ENCODE data around the gene BRINP3.

The BRINP3 gene

DNA sequence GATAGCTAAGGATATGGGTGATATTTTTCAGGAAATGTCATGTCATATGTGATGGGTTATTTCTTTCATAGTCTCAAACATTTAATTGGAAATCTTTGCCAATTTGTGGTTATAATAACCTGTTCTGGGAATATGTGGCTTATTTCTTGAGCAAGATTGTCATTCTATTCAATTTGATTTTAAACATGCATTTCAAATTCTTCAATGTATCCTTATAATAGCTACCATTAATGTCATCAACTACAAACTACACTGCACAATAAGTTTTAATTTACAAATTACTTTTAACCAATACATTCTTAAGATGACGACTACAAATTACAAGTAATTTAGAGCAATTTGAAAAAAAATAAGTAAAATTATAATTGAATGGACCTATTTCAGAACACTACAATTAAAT lies 164.9 kb downstream of the BRINP3 start:
- no peak for DNase-seq

DNA sequence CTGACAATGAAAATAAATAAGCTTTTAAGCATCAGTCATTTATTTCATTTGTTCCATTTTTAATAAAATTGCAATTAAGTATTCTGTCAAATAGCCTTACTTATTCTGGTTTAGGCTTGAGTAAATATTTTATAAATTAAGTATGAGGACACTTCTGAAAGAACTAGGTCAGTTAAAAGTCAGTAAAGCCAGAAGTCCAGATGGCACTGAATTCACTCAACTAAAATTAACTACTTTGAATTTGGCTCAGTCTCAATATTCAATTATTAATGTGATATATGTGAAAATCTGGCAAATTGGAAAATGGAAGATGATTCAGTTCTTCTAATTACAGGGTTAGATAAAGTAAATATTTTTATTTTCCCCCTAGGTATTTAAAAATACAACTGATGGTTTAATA lies 174.2 kb downstream of the BRINP3 start:
- DNase-seq = no peak

DNA sequence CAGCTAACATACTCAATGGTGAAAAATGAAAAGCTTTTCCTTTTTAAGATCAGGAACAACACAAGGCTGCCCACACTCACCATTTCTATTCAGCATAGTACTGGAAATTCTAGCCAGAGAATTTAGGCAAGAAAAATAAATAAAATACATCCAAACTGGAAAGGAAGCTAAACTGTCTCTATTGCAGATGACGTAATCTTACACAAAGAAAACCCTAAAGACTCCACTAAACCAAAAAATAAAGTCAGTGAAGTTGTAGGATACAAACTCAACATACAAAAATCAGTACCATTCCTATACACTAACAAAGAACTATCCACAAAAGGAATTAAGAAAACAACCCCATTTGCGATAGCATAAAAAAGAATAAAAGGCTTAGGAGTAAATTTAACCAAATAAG lies 181.2 kb downstream of the BRINP3 start:
- no peak for DNase-seq

DNA sequence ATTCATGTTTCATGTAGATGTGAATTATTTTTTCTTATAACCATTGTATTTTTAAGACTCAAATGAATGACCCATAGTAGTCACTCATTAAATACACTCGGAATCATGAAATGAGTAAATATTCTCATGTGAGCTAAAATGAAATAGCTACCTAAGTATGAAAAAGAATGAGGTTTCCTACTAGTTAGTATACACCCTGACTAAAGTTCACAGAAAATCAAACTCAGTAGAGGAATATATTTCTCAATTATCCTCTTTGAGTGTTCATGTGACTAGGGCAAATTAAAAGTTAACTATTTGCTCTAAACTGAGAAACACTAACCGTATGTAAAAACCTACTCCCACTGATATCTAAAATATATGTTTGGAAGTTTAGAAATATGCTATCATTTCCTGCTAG lies 187.8 kb downstream of the BRINP3 start:
- DNase-seq = no peak

DNA sequence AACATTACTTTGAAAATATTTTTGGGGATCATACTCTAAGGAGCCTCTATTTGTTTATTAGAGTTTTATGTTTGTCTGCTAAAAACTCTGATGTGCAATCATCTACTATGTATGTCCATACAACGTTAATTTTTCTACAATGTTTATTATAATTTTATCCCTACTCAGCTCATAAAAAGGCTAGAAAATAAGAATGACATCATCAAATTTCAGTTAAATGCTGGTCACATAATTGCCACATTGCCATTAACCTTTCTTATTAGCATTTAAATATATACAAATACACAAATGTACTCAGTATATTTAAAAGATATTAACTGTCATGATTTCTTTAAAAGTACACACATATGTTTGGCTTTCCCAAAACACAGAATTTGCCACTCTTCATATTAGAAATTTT lies 191.6 kb downstream of the BRINP3 start:
- no peak for DNase-seq

DNA sequence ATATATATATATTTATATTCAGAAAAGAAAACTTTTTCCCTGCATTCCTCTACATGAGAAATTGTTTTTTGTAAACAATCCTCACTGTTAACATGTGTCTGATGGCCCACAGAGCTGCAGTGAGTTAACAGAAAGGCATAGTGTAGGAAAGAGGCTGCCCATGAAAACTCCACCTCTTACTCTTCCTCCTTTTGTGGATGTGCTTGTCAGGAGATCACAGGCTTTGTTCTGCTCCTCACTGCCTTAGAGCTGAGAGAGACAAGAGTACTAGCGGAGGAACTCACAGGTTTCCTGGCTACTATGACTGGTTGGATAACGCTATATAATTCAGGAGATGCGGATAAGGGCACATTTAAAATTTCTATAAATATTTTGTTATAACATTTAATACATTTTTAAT lies 200.6 kb downstream of the BRINP3 start:
- no peak for DNase-seq

DNA sequence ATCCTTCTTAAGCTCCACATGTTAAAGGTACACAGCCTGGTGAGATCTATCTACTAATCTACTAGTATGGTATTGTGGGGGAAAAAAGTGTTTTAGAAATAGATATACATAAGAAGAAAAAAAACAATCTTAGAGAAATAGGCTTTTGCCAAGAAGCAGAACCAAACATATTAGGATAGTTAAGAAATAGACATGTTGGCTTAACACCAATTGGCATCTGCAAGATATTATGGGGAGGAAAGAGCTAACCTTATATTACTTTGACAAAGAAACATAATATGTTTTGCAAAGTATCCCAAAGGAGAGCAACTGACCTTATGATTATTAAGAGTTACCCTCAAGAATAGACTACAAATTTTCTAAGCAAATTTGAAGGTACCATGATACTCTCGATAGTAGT lies 202.9 kb downstream of the BRINP3 start:
- no peak for DNase-seq

DNA sequence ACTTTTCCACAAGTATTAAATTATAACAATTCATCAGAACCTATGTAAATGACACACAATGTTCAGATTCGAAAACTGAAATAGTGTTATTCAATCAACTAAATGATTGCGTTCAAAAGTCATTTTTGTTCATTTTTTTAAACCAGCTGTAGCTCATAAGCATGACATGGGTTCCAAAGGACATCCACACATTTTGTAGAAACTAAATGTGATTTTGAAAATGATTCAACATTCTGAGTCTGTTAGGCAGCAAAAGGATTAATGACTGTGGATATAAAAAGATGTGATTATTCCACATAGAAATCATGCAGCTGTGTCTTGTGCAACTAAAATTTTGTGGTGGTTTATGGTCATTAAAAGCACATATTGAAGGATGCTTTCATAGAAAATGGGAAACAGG lies 204.5 kb downstream of the BRINP3 start:
- DNase-seq = no peak

DNA sequence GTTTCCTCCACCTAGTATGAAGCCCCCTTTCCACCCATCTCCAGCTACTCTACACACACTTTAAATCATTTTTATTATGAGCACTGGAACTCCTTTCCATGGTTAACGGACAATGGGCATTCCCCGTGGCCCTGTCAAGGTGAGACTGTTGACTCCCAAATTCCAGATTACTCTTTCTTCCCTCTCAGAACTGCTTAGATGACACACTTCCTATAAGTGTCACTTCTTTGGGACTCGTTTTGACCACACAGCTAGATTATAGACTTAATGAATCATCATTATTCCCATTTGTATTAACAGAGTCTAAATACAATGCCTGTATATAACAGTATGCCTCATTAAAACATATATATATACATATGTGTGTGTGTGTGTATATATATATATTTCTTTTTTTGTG lies 215.1 kb downstream of the BRINP3 start:
- no peak for DNase-seq

DNA sequence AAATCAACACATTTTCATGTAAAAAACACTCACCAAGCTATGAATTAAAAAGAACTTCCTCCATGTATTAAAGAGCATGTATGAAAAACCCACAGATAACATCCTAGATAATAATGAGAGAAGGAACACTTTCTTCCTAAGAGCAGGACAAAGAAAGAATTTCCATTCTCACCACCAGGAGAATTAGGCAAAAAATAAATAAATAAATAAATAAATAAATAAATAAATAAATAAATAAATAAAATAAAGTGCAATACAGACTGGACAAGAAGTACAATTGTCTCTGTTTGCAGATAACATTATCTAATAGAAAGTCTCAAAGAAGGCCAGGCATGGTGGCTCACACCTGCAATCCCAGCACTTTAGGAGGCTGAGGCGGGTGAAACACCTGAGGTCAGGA lies 218.2 kb downstream of the BRINP3 start:
- DNase-seq = no peak

DNA sequence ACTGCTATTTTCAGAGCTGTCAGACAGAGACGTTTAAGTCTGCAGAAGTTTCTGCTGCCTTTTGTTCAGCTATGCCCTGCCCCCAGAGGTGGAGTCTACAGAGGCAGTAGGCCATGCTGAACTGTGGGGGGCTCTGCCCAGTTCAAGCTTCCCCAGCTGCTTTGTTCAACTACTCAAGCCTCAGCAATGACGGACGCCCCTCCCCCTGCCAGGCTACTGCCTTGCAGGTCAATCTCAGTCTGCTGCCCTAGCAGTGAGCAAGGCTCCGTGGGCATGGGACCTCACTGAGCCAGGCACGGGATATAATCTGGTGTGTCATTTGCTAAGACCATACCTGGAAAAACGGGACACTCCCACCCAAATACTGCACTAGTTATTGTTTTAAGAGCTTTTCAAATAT lies 219.7 kb downstream of the BRINP3 start:
- DNase-seq = no peak

DNA sequence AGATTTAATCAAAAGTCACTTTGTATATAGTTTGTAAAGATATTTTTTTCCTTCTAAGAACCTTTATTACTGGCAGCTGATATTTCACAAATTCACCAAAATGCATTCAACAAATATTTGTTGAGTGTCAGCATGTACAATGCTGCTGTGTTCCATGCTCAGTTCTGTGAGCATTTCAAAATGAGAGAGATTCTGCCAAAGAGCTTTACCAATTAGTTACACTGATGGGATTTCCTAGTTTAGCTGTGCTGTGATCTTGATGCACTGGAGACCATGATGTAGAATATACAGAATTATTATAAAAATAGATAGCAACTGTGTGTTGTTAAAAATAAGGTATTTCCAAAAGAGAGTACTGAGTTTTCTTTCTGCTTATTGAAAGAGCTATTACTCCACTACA lies 225.6 kb downstream of the BRINP3 start:
- no peak for DNase-seq

DNA sequence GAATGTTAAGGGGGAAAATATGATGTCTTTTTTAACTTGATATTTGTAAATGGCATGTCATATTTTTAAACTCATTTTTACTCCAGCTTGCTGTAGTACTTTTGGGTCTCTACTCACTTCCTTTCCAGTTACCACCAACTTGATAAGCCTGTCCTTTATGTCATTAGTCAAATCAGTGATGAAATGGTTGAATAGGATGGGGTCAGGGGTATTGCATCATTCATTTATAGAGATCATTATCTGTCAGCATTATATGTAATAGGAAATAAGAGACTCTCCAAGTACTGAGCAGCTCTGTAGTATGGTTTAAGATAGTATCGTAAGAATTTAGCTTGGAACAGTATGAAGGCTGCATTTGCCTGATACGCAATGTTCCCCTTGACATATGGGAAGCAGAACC lies 227.3 kb downstream of the BRINP3 start:
- DNase-seq = no peak

DNA sequence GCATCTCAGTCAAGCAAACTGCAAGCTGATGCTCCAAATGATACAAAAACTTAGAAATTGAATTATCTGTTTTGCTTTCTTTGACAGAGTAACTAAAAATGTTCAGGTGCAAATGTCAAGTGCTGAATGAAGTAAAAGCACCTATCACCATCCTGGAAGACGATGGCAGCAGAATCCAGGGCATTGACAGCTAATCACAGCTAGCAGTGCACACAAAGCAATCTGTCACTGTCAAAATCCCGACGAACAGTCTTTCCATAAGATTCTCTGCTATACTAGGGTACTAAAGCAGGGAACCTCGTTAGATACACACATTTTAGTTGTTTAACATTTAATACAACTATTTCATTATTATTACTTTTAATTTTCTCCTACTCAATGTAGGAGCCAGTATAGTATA lies 233.3 kb downstream of the BRINP3 start:
- no peak for DNase-seq

DNA sequence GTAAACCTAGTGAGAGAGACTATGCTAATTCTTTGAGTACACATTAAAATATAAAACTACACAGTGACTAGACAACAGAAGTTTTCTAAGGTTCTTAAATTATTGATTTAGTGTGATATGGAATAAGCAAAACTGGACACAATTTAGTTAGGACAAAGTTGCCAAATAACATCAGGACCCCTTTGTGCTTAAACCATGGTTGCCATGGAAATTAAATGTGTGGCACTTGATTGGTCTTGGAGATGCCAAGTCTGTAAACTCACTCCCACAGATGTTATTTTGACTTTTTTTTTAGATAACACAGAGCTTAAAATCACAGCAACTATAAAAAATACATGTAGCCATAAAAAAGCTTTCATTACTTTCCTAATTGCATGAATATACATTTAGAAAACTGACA lies 234.6 kb downstream of the BRINP3 start:
- no peak for DNase-seq

DNA sequence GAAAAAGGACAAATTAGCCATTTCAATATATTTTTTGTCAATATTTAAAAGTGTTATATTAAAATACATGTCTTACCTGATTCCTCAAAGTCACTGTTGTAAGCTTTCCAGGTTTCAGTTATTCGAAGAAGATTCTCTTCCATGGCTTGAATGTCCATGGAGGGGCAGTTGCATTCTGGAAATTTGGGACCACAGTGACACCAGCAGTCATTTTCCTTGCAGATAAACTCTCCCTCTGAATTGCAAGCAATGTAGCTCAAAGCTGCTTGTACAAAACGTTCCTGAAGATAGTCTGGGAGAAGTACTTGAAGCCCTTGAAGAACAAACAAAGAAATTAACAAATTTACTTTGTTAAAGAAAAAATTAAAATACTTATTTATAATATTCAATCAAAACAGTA lies 251.7 kb downstream of the BRINP3 start:
- DNase-seq = no peak

DNA sequence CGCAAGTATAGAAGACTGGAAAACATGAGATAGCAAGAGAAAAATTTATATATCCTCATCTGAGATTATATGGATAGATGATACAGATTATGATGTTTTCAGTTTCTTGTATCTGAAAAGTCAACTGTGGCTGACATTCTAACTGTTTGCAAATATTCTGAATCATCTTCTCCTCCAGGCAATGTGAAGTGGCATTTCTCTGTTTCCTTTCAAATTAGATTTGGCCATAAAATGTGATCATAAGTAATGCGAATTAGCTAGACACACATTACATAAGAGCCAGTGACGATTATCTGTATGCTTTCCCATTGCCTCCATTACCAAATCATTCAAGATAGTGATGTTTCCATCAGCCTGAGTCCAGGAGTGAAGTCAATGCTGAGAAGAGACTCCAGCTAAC lies 265.2 kb downstream of the BRINP3 start:
- no peak for DNase-seq

DNA sequence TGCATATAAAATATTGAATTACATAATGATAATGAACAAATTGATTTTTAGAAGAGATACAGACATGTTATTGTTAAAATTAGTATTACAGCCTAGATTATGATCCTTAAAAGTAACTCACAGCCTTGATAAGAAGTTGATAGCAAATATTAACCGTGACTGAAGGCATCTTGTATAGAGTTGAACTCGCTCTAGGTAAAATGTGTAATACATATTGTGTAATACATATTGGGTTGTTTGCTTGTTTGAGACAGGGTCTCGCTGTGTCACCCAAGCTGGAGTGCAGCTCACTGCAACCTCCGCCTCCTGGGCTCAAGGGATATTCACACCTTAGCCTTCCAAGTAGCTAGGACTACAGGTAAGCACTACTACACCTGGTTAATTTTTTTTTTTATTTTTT lies 269.9 kb downstream of the BRINP3 start:
- DNase-seq = no peak

DNA sequence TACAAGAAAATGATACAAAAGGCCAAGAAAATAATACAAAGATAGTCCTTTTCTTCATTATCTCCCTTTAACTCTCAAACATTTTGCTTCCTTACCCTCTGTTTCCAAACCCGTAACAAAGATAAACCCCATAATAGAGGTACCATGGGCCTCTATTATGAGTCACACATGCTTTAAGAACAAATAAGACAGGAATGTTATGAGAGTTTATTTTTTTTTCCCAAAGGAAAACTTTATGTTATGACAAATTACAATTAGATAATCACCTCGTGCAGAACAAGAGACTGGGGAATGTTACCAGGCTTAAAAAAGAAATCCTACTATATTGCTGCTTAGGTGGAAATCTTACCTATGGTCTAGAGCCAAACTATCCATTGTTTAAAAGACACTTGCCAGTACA lies 272.0 kb downstream of the BRINP3 start:
- no peak for DNase-seq

DNA sequence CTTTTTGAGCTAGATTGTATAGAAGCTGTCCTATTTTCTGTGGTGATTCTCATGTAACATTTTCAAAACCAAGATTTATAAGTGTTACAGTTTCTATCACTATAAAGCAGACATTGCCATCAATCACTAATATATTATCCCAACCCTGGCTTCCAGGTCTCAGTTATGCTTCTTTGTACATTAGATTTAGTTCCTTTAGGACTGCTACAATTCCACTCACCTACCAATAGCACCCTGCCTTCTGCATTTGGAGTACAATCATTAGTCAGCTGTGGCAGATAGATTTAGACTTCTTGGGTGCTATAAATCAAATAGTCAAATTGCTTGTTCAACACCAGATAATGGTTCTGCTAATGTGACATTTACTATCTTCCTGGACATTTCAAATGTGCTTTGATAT lies 281.6 kb downstream of the BRINP3 start:
- DNase-seq = no peak

DNA sequence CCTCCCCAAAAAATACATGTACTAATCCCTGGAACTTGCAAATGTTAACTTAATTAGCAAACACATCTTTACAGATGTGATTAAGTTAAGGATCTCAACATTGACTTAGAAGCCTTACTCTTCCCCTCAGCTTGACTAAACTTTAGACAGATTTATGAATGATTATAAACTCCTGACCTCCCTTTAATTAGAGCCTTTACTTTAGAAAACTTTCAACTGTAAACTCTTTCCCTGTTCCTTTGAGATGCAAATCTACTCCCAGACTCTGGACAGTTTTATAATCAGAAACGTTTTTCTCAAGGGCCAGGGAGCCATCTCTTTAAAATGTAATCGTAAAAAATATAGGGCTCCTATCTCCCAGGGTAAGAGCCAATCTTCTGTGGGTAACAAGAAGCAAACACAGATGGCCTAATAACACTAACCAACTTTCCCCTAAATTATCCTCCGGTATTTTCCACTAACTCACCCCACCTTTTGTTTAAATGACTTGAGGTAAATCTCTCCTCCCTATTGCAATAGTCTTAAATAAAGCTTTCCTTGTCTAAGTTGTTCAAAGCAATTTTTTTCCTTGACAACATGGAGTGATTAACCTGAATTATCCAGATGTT lies 284.1 kb downstream of the BRINP3 start:
- no peak for DNase-seq

DNA sequence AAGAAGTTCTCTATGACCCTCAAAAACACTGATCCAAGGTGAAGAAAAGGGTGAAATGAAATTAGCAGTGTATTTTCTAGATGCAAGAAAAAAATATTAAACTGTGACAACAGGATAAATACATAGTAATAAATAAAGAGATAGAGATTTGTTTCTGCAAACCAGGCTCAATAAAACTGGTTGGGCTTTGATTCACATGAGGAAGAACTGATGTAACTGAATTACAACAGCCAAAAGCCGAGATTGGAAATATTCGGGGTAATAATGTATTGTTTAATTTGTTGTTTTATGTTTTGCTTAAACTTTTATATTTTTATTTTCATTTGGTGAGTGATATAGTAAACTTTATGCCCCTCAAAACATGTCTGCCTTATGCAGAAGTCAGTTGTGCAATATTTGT lies 285.0 kb downstream of the BRINP3 start:
- DNase-seq = no peak

DNA sequence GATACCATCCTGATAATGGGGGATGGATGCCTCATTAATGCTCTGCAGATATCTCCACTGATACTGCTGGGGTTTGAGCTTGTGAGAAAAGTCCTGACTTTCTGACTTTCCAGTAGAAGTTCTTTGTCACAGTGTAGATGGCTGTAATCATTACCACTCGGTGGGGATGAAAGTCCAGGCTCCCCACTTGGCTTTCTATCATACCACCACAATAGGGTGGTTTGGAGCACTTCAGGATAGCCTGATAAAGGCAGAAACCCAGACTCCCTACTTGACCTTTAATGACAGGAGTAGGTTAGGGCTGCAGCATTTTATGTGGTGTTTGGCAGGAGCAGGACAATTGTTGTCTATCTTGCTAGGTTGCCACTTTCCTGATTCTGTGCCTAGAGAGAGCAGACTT lies 294.1 kb downstream of the BRINP3 start:
- no peak for DNase-seq

DNA sequence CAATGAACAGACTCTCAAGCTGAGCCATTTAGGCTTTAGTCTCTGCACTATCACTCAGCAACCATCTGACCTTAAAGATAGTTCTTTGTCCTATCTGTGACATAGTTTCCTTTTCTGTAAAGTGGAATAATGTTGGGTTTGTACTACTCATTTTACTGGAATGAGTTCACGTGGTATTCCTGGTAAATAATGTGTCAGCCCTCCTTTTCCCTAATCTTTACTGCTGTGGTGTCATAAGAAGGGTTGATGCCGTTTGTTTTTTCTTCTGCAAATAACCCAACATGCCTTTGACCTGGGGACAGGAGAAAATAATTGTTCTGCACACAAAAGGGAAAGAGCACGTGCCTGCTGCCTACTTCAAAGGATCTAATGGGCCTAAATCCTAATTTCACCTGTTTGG lies 297.8 kb downstream of the BRINP3 start:
- DNase-seq = no peak

DNA sequence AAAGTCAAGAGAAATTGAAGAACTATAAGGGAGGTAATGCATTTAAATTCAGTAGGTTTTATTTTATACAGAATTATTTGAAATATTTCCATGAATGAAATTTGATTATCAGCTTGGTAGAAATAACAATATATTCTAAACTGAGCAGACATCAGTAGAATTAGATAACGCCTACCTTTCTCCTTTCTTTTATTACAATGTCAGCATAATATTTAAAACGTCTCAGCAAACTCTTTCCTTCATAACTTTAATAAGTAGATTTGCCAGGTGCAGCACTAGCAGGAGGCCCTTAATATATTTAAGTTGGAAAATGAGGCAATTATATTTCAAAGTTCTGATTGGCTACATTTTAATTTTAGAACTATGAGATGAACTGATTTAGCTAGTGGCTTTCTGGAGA lies 298.8 kb downstream of the BRINP3 start:
- DNase-seq = no peak

DNA sequence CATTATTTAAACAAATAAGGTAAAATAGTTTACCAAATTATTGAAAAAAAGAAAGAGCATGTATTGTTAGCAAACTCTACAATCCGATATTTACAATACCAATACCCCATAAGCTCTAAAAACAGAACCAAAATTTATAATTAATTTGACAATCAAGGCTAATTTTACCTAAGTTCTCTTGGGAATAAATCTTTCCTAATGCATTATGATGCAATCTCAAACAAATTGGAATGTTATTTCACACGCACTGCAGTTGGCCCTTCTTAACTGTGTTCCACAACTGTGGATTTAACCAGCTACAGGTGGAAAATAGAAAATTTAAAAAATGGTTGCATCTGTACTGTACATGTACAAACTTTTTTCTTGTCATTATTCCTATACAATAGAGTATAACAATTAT lies 300.1 kb downstream of the BRINP3 start:
- DNase-seq = no peak
